Neutrophil (primary cell): Measurements from ENCODE around the gene MOSMO.

Experiments
- H3K27ac ChIP-seq: fragments of 200-600 bp; sonication (generic); 2 replicates; pipeline ENCODE4 v1.5.1; 2016; ENCODE audit warnings: mild to moderate bottlenecking, moderate library complexity
- H3K27me3 ChIP-seq: fragments of 200-600 bp; sonication (generic); 2 replicates; pipeline ENCODE4 v1.6.0; 2016; ENCODE audit warnings: mild to moderate bottlenecking
- H3K36me3 ChIP-seq: fragments of 200-600 bp; sonication (generic); 2 replicates; pipeline ENCODE4 v1.5.1; 2017
- H3K4me1 ChIP-seq, 2 experiments: fragments of 200-600 bp in 1 of 2; sonication (generic) in 1 of 2; 1 replicate in 1 of 2; 2 replicates in 1 of 2; pipeline versions ENCODE4 v1.5.1 to v1.6.1; 2013 to 2016; ENCODE audit warnings: low read depth in 1 of 2, low read length in 1 of 2, mild to moderate bottlenecking in 1 of 2, moderate library complexity in 1 of 2; ENCODE audit not compliant: control insufficient read depth in 1 of 2, insufficient read depth in 1 of 2
- H3K4me3 ChIP-seq, 2 experiments: fragments of 200-600 bp in 1 of 2; sonication (generic) in 1 of 2; 1 replicate in 1 of 2; 2 replicates in 1 of 2; pipeline ENCODE4 v1.5.1; 2013 to 2016; ENCODE audit warnings: low read depth in 1 of 2, low read length in 1 of 2, mild to moderate bottlenecking in 1 of 2, moderate library complexity in 1 of 2
- H3K9me3 ChIP-seq: fragments of 200-600 bp; sonication (generic); 2 replicates; pipeline ENCODE4 v1.5.1; 2016
- CTCF ChIP-seq: fragments of 200-600 bp; sonication (generic); IDR thresholded peaks from 2 replicates; pipeline ENCODE4 v1.5.1; 2016; ENCODE audit warnings: antibody characterized with exemption

Gene MOSMO

GRCh38 chr16:21986692-21987246, 21.1 kb upstream of the MOSMO start:
- TF ChIP-seq CTCF: no peak
- Histone ChIP-seq H3K27ac (no peak overlapping the region), H3K4me1 (no peaks in the 10 kb centered on the region), H3K4me3 (no peak overlapping the region), H3K36me3 (peaks cover 51% of the 10 kb centered on the region), H3K9me3 (no peaks in the 10 kb centered on the region), H3K27me3 (no peaks in the 10 kb centered on the region)

DNA sequence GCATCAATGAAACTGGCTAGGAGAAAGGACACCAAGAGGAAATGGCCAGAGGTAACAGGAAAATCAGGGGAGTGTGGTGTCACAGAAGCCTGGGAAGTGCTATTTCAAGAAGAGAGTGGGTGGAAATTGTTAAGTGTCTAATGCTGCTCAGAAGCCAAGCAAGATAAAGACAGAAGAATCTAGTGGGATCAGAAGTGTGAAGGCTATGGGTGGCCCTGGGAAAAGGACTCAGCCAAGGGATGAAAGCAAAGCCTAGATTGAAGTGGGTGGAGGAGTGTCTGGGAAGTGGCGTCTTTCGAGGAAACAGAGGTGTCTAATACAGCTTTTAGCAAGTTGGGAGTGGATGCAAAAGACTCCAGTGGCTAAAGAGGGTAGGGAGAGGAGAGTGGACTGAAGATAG, 20.4 kb upstream of the MOSMO start:
- no peaks in the 10 kb centered on the region for H3K27me3 ChIP-seq
- no peak overlapping the region for H3K27ac ChIP-seq
- no peaks in the 10 kb centered on the region for H3K9me3 ChIP-seq
- no peaks in the 10 kb centered on the region for H3K4me1 ChIP-seq
- H3K4me3 ChIP-seq: no peak overlapping the region
- H3K36me3 ChIP-seq: peaks cover 44% of the 10 kb centered on the region
- TF ChIP-seq CTCF: no peak

- H3K27ac ChIP-seq: no peak overlapping the region
- no peak for TF ChIP-seq CTCF
- H3K4me1 ChIP-seq: no peaks in the 10 kb centered on the region
- no peaks in the 10 kb centered on the region for H3K9me3 ChIP-seq
- H3K4me3 ChIP-seq: no peak overlapping the region
- H3K36me3 ChIP-seq: peaks cover 27% of the 10 kb centered on the region
- no peaks in the 10 kb centered on the region for H3K27me3 ChIP-seq
Observed at GRCh38 chr16:21989133-21989532, 18.8 kb upstream of the MOSMO start.

GRCh38 chr16:21989751-21990150, 18.2 kb upstream of the MOSMO start:
- H3K27me3 ChIP-seq: no peaks in the 10 kb centered on the region
- no peak overlapping the region for H3K4me3 ChIP-seq
- no peak for TF ChIP-seq CTCF
- no peaks in the 10 kb centered on the region for H3K4me1 ChIP-seq
- no peaks in the 10 kb centered on the region for H3K9me3 ChIP-seq
- H3K27ac ChIP-seq: no peak overlapping the region
- H3K36me3 ChIP-seq: peaks cover 21% of the 10 kb centered on the region

- no peak for TF ChIP-seq CTCF
- Histone ChIP-seq H3K27ac (no peak overlapping the region), H3K27me3 (no peaks in the 10 kb centered on the region), H3K4me1 (no peaks in the 10 kb centered on the region), H3K9me3 (no peaks in the 10 kb centered on the region), H3K4me3 (no peak overlapping the region), H3K36me3 (peaks cover 14% of the 10 kb centered on the region)
Observed at GRCh38 chr16:21990381-21990944, 17.4 kb upstream of the MOSMO start.
